ENCODE measurements around the gene SPOPL.

GRCh38 chr2:138536302-138536701 is 34.7 kb downstream of the SPOPL start:
- TF ChIP-seq CTCF (IDR thresholded peaks at IDR 0.05) (no peak), EP300 (IDR thresholded peaks at IDR 0.05) (no peak), POLR2A (IDR thresholded peaks at IDR 0.05) (no peak)
